Right forelimb (tissue), 1 donor: ENCODE results near the gene ZNF524.
"Not testable (repeated sequence)": the region's sequence is repeated elsewhere in the genome, so short reads cannot be mapped to it uniquely, and the experiment has no call there.

Experiments
- DNase-seq: peaks from one replicate; pipeline ENCODE4 v3.0.0-alpha.2; 2018

ZNF524 gene

DNA sequence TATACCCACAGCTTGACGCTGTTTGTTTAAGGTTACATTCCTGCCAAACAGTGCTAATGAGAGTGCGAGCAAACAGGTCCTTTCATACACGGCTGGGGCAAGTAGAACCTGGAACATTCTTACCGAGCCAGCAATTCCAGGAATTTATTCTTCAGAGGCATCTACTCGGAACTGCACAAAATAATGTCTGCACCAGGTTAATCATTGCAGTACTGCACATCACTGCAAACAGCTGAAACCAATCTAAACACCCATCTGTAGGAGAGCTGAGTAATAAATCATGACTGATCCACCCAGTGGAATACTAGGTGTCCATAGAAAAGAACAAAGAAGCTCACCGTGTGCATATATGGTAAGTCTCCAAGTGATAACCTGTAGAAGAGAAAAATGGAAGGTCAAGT, 18.3 kb upstream of the ZNF524 start:
- no peak for DNase-seq

DNA sequence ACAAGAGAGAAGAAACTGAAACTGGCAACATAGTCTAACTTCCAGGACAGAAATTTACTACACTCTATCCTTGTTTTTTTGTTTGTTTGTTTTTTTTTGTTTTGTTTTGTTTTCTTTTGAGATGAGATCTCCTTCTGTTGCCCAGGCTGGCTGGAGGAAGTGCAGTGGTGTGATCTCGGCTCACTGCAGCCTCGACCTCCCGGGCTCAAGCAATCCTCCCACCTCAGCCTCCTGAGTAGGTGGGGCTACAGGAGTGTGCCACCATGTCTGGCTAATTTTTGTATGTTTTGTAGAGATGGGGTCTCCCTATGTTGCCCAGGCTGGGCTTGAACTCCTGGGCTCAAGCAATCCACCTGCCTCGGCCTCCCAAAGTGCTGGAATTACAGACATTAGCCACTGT, 17.8 kb upstream of the ZNF524 start:
- not testable (repeated sequence) for DNase-seq

DNA sequence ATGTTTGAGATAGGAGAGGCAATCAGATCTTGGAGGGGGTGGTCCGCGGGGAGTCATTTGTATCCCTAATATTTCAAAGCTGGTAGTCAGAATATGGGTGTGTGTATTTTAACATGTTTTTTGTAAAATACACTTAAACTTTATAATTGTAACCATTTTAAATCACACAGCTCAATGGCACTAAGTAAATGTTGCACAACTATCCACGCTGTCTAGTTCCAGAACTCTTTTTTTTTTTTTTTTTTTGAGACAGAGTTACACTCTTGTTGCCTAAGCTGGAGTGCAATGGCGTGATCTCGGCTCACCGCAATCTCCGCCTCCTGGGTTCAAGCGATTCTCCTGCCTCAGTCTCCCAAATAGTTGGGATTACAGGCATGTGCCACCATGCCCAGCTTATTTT, 16.2 kb upstream of the ZNF524 start:
- DNase-seq = not testable (repeated sequence)

DNA sequence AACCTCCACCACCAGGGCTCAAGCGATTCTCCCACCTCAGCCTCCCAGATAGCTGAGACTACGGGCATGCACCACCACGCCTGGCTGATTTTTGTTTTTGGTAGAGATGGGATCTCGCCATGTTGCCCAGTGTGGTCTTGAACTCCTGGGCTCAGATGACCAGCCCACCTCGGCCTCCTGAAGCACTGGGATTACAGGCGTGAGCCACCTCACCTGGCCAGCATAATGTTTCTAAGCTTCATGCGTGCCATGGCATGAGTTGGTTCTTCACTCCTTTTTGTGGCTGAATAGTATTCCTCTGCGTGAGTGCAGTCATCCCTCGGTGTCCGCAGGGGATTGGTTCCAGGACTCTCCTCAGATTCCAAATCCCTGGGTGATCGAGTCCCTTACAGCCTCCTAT, 15.2 kb upstream of the ZNF524 start:
- no peak for DNase-seq

DNA sequence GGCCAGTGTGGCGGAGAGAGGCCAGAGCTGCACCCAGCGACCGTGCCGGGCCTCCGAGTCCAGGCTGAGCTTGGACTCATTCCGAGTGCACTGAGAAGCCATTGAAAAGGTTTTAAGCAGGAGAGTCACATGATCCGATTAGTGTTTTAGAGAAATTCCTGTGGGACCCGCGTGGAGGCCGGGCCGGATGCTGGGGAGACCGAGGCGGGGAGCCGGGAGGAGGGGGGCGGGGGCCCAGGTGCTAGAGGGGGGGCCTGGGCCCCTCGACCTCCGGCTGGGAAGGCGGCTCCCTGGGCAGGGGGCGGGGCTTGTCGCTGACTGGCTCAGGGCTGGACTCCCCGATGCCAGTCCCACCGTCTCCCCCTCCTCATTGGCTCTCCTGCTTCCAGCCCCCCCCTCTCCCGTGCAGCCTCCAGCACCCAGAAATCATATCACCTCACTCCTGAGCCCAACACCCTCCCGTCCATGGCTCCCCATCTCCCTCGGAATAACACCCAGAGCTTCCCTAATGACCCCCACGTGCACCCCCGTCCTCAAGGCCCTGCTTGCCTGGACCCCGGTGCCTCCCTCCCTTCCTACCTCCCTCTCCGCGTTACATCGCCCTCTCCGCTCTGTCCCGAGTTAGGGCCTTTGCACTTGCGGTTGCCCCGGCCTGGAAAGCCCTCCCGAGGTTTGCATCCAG, 14.3 kb upstream of the ZNF524 start:
- DNase-seq = peak; percentile 91

DNA sequence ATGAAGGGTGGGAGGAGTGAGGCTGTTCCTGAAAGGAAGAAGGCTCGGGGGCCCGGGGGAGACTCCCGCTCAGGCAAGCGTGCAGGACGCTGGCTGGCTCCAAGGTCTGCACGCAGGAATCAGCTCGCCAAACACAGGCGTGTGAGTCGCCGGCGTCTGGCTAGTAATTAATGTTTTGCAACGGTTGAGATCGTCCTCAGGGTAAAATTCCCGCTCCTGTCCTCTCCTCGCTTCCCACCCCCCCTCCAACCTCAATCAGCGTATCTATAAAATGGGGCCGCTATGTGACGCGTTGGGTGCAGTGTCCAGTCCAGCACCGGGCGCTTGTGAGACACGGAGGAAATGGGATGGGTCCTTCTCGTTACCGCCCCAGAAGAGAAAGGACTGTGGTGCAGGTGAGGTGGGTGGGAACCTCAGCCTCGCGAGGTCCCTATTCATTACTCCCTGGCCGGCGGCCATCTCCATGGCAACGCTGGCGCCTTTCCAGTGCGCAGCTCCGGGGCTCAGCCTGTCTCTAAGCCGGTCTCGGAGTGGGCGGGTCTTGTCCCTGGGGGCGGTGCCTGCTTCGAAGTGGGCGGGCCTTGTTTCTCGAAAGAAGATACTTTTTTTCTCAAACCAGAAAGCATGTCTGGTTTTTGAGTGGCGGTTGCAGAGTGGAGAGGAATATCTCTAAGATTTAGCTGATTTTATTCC, 13.0 kb upstream of the ZNF524 start:
- DNase-seq = peak; percentile 95

DNA sequence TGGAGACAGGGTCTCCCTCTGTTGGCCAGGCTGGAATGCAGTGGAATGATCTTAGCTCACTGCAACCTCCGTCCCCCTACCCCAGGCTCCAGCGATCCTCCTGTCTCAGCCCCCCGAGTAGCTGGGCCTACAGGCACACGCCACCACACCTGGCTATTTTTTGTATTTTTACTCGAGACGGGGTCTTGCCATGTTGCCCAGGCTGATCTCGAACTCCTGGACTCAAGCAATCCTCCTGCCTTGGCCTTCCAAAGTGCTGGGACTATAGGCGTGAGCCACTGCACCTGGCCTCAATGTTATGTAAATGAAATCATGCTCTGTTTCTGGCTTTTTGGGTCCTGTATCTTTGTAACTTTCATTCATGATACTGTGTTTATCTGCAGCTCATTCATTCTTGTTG, 11.3 kb upstream of the ZNF524 start:
- DNase-seq = no peak

DNA sequence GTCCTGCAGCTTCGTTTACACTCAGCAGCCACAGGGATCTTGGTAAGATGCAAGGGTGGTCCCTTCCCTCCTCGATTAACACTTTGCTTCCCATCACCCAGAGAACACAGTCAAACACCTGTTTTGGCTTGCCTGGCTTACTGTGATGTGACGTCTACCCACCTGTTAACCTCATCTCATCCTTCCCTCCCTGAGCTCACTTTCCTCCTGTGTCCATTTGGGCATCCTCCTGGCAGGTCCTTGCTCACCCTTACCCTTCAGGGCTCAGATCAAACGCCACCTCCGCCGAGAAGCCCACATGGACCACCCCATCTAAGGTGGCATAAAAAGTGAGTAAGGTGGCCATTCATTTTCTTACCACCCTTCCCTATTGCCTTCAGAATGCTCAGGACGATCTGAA, 10.0 kb upstream of the ZNF524 start:
- DNase-seq = no peak

DNA sequence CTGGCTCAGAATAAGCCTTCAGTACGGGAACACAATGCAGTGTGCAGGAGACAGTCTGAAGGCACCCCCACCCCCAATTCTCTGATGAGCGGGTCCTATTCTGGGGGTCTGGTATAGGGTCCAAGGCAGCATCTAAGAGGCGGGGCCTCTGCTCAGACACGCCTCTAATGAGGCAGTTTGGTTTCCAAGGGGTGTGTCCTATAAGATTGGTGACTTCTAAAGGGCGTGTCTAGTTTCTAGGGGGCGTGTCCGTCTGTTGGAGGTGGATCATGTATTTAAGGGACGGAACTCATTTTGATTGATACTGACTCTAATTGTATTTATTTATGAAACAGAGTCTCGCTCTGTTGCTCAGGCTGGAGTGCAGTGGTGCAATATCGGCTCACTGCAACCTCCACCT, 9.5 kb upstream of the ZNF524 start:
- DNase-seq = no peak

DNA sequence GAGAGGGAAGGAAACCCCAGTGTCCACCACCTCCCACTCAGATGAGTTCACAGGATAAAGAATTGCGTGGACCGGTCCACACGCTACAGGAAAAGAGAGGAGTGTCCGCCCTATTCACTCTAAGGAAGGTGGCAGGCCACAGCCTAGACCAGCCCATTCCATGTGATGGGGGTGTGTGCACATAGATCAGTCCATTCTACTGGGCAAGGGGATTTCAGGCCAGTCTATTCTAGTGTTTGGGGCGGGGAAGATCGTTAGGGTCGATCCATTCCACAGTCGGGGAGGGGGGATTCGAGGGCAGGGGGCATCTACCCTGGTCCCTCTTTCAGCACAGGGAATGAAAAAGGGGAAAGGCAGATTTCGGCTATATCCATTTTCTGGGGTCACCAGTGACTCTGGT, 8.5 kb upstream of the ZNF524 start:
- no peak for DNase-seq

DNA sequence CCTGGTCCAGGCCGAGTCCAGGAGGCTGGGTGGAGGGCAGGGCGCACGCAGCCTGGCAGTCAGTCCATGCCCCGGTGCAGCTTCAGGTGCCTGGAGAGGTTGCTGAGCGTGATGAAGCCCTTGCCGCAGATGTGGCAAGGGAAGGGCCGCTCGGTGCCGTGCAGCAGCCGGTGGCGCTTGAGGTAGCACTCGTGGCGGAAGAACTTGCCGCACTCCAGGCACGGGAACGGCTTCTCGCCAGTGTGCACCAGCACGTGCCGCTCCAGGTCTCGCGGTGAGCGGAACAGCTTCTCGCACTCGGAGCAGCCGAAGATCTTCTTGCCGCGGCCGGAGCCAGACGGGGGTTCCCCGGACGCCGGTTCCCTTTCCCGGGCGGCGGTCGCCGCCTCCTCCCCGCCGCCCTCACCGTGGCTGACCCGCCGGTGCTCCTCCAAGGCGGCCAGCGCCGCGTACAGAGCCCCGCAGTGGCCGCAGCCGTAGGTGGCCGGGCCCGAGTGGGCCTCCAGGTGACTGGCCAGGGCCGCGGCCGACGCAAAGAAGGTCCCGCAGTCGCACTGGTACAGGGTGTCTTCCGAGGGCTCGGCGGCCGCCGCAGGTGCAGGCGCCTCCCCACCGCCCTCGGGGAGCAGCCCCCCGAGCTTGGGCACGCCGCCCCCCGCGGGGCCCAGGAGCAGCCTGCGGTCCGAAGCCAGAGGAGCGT, 7.5 kb upstream of the ZNF524 start:
- no peak for DNase-seq

DNA sequence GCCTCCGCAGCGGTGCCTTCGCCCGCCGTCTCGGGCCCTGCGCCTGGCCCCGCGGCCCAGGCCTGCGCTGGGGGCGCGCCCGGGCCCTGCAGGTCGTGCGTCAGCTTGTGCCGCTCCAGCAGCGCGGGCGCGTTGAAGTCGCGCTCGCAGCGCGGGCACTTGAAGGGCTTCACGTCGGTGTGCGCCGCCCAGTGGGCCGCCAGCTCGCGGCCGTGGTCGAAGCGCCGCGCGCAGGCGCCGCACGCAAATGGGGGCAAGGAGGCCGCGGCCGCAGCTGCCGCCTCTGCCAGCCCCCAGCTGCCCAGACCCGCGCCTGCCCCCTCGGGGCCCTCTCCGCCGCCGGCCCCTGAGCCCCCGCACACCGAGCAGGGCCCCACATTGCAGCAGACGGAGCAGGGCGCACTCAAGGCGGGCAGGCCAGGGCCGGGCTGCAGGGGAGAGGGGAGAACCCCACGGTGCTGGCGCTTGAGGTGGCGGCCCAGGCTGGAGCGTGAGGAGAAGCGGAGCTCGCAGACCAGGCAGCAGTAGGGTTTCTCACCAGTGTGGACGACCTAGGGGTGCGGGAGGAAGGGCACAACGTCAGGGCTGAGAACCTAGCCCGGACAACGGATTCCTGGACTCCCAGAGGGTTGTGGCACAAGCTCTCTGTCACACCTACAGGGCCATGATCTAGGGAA, 6.9 kb upstream of the ZNF524 start:
- no peak for DNase-seq

DNA sequence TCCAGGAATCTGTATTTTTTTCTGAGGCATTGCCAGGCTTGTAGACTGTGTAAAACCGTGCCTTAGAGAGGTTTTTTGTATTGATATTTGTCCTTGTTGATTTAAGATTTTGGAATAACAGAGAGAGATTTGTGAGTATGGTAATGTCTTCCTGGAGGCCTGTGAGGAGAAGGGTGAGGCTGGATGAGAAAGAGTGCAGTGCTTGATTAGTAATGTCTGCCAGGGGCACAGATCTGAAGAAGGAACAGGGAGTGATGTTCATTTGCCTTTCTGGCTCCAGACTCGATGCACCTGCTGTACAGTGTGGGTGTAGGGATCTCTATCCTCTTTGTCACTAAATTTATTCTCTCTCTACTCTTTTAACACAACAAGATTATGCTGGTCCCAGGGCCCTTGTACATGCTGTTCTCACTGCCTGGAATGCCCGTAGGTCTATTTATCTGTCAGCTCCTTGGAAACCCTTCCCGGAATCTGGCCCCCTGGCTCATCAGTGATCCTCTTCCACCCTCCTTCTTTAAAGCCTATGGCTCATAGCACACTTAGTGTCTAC, 5.0 kb upstream of the ZNF524 start:
- no peak for DNase-seq

DNA sequence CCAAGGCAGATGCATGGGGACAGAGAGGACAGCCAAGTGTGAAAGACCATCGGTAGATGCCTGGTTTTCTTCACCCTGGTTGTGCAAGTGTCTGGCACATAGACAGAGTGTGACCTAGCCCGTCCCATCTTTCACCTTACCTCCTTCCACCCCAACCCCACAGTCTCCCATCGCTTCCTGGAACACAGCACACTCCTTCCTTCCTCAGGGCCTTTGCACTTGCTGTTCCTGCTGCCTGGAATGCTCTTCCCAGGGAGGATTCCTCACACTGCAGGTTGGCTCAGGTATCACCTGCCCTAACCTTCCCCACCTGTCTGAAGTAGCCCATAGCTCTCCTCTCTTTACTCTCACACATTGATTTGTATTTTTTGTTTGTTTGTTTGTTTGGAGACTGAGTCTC, 3.8 kb upstream of the ZNF524 start:
- DNase-seq = no peak

DNA sequence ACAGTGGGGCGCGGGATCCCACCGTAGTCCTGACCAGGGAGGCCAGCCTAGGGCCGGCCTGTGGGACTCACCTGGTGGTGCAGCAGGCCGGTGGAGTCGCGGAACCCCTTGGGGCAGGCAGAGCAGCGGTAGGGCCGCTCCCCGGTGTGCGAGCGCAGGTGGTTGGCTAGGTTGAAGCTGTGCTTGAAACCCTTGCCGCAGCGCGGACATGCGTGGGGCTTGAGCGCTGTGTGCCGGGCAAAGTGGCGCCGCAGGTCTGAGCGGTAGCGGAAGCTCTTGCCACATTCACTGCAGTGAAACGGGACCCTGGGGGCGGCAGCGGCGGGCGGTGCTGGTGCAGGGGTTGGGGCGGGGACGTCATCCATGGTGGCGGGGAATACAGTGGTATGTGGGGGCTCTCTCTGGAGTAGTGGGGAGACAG, 2.6 kb upstream of the ZNF524 start:
- DNase-seq = no peak

DNA sequence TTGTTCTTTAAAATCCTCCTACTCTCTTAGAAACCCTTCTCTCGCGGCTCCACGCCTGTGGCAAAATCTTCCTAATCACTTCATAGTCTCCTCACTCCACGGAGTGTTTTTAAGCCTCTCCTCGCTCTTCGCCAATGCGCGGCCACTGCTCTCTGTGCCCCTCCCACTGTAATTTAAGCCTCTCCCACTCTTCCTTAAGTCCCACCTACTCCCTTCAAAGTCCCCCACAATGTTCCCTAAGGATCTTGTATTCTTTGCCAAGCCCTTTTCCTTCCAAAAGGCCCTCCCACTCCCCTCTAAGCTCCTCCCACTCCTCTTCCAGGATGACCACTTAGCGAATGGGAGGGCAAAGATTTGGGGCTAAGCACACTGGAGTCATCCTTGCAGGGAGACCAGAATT, 2.1 kb upstream of the ZNF524 start:
- no peak for DNase-seq

DNA sequence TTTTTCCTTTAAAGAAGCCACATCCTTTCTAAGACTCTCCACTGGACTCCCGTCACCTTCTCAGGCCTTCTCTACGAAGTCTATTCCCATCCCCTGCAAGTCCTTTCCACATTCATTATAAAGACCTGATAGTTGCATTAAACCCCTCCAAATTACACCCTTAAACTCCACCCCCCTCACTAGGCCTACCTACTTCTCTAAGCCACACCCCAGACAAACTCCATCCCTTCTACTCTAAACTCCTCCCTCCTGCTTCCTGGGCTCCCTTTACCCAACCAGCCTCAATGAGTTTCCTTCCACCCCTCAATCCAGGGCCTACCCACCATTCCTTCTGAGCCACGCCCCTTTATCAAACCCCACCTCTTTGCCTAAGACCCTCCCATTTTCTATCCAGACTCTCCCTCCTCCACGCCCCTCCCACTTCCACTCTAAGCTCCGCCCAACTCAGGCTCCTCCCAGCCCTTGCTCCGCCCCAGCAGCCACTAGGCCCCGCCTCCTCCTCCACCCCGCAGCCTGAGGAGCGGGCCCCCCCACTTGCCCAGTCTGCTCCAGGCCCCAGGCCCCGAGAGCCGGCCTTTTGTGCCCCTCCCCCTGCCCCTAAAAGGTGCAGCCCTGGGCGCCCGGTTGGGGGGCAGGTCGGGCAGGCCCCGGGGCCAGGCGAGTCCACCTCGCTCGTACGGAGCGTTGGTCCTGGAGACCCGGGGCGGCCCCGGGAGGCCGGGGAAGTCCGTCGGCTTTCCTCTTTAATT, 1.2 kb upstream of the ZNF524 start:
- DNase-seq = peak; percentile 95

DNA sequence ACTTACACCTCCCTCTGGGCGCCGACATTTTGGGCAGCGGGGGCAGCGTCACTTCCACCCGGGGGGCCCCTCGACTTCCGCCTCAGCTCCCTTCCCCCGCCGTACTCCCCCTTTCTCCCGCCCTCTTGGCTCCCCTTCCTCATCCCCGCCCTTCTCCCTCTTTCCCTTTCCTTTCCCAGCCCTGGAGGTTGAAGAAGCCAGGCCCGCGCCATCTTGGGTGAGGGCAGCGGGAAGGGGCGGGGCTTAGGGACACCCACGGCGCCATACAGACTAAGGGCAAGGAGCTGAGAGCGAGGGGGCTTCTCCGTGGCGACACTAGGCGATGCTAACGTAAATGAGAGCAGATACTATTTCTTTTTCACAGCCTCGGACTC, 633 bp upstream of the ZNF524 start, which contains the start of gene FIZ1:
TSS of gene FIZ1 (minus strand) at position 50 of the 374 bp plus-strand sequence. CDS start 1,652 bp downstream, outside the sequence.
- peak; percentile 100 for DNase-seq

DNA sequence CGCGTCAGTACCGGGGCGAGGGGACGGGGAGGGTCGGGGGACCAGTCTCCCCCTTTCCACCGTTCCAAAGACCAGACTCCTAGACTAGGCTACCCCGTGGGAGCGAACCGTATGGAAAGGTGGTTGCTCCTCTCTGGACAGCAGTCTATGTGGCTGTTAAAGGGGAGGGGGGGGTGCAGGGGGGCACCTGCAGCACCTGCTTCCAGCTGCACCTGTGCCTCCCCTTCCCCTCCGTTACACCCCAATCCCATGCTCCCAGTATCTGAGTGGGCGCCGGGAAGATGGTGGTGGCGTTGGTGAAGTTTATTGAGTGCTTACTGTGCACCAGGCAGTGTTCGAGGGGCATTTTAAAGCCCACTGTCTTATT, 557 bp downstream of the ZNF524 start:
- DNase-seq = no peak

DNA sequence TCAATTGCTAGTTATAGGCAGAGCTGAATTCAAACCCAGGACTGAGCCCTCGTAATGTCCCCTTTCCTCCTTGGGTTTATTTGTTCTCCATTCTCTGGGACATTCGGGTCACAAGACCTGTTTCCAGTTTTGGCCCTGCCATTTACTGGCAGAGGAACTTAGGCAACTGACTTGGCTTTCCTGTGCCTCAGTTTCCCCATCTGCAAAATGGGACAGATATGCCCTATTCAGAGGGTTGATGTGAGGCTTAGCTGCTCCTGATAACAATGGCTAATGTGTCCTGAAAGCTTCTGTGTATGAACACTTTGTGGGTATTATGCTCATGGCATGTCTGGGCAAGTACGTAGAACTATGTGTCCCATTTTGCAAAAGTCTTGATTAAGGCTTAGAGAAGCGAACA, 996 bp downstream of the ZNF524 start:
- no peak for DNase-seq

DNA sequence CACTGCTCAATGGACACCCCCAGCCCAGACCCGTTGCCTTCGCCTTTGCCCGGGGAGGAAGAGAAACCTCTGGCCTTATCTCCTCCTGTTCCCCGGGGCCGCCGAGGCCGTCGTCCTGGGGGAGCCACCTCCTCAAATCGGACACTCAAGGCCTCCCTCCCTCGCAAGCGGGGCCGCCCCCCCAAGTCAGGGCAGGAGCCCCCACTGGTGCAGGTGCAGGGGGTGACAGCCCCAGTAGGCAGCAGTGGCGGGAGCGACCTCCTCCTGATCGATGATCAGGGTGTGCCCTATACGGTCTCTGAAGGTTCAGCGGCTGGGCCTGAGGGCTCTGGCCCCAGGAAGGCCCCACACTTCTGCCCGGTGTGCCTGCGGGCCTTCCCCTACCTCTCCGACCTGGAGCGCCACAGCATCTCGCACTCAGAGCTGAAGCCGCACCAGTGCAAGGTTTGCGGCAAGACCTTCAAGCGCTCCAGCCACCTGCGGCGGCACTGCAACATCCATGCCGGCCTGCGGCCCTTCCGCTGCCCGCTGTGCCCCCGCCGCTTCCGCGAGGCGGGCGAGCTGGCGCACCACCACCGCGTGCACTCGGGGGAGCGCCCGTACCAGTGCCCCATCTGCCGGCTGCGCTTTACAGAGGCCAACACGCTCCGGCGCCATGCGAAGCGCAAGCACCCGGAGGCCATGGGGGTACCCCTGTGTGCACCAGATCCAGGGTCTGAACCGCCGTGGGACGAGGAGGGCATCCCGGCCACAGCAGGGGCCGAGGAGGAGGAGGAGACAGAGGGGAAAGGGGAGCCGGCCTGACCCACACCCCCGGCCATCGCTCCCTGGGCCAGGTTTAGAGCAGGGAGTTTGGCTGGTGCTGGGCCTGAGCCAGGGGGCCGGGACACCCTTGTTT, 2.3 kb downstream of the ZNF524 start:
- DNase-seq = no peak
